NCI-H1930 (cell line): ENCODE results near the gene YPEL2.
A peak's percentile ranks its signal among the peaks of the same experiment; 100 is the strongest.
"Not testable (repeated sequence)": the region's sequence is repeated elsewhere in the genome, so short reads cannot be mapped to it uniquely, and the experiment has no call there.

Experiments
- DNase-seq, 2 experiments: peaks; one replicate each; lab custom pipeline; 2025; lab: John Stamatoyannopoulos, UW

Gene YPEL2

GRCh38 chr17:59331129-59331928 lies at the start of gene YPEL2:
YPEL2 (plus strand) TSS chr17:59331655; CDS start chr17:59353410, 21,755 bp downstream.
- peak; percentile 65 to 73 for DNase-seq

- no peak for DNase-seq
Observed at GRCh38 chr17:59284317-59284716, 47.1 kb upstream of the YPEL2 start.

GRCh38 chr17:59287452-59287851 lies 44.0 kb upstream of the YPEL2 start:
- no peak for DNase-seq

GRCh38 chr17:59287891-59288290 lies 43.6 kb upstream of the YPEL2 start:
- no peak for DNase-seq

GRCh38 chr17:59289981-59290301 lies 41.5 kb upstream of the YPEL2 start:
- DNase-seq, result no peak

- not testable (repeated sequence) for DNase-seq
Observed at GRCh38 chr17:59290302-59290998, 41.0 kb upstream of the YPEL2 start.

GRCh38 chr17:59292174-59292523 lies 39.3 kb upstream of the YPEL2 start:
- no peak for DNase-seq

- DNase-seq, result no peak
Observed at GRCh38 chr17:59296190-59296589, 35.3 kb upstream of the YPEL2 start.

- DNase-seq, result no peak
Observed at GRCh38 chr17:59298521-59298920, 32.9 kb upstream of the YPEL2 start.

- no peak for DNase-seq
Observed at GRCh38 chr17:59299400-59300092, 31.9 kb upstream of the YPEL2 start.

- DNase-seq, result no peak
Observed at GRCh38 chr17:59300941-59301340, 30.5 kb upstream of the YPEL2 start.

- DNase-seq, result no peak
Observed at GRCh38 chr17:59304811-59305210, 26.6 kb upstream of the YPEL2 start.

GRCh38 chr17:59310263-59310920 lies 21.1 kb upstream of the YPEL2 start:
- no peak for DNase-seq

- peak; percentile 24 to 45 for DNase-seq
Observed at GRCh38 chr17:59311051-59311468, 20.4 kb upstream of the YPEL2 start.

GRCh38 chr17:59311521-59311920 lies 19.9 kb upstream of the YPEL2 start:
- DNase-seq, result not testable (repeated sequence)

- no peak for DNase-seq
Observed at GRCh38 chr17:59315866-59316265, 15.6 kb upstream of the YPEL2 start.

- DNase-seq, result no peak
Observed at GRCh38 chr17:59327121-59327980, 4.1 kb upstream of the YPEL2 start.

GRCh38 chr17:59327981-59328290 lies 3.5 kb upstream of the YPEL2 start:
- DNase-seq, result no peak

GRCh38 chr17:59328601-59329000 lies 2.9 kb upstream of the YPEL2 start:
- no peak for DNase-seq

- no peak for DNase-seq
Observed at GRCh38 chr17:59329176-59330052, 2.0 kb upstream of the YPEL2 start.
